Hippocampal formation (tissue), 2 donors: ENCODE data around the gene VOPP1.

Experiments used
- DNase-seq, 2 donors: peaks; one replicate each; lab custom pipeline; 2025; lab: John Stamatoyannopoulos, UW

Gene VOPP1

GRCh38 chr7:55432939-55433784 lies 139.1 kb downstream of the VOPP1 start:
- DNase-seq = peak in 1 of 2 donors; percentile 22

- DNase-seq = no peak
These were observed 139.8 kb downstream of the VOPP1 start for GRCh38 chr7:55432506-55432905.

GRCh38 chr7:55431898-55432297 lies 140.4 kb downstream of the VOPP1 start:
- DNase-seq = no peak

- DNase-seq = no peak
These were observed 142.3 kb downstream of the VOPP1 start for GRCh38 chr7:55429835-55430499.

GRCh38 chr7:55427800-55428199 lies 144.5 kb downstream of the VOPP1 start:
- no peak for DNase-seq

GRCh38 chr7:55427342-55427741 lies 145.0 kb downstream of the VOPP1 start:
- DNase-seq = no peak

- DNase-seq = no peak
These were observed 145.6 kb downstream of the VOPP1 start for GRCh38 chr7:55426676-55427075.

GRCh38 chr7:55425141-55425752 lies 147.1 kb downstream of the VOPP1 start:
- DNase-seq = no peak

GRCh38 chr7:55423891-55424290 lies 148.4 kb downstream of the VOPP1 start:
- DNase-seq = no peak

GRCh38 chr7:55423277-55423711 lies 149.0 kb downstream of the VOPP1 start:
- DNase-seq = no peak
